ENCODE measurements around the gene LAMA3. TPM values are rescaled to one million over a fixed set of nuclear protein-coding genes. Genes with fewer than 3 reads are reported as not detected.

The LAMA3 gene
- total and polyA plus RNA-seq, 2 donors (not counting 1 experiment from before 2014, with no cell fraction given), result 0.75 to 13.2 TPM

- no peak for TF ChIP-seq EZH2 (IDR thresholded peaks at IDR 0.05; ENCODE audit: low read length, missing control alignments)
- TF ChIP-seq, protein P1, sequence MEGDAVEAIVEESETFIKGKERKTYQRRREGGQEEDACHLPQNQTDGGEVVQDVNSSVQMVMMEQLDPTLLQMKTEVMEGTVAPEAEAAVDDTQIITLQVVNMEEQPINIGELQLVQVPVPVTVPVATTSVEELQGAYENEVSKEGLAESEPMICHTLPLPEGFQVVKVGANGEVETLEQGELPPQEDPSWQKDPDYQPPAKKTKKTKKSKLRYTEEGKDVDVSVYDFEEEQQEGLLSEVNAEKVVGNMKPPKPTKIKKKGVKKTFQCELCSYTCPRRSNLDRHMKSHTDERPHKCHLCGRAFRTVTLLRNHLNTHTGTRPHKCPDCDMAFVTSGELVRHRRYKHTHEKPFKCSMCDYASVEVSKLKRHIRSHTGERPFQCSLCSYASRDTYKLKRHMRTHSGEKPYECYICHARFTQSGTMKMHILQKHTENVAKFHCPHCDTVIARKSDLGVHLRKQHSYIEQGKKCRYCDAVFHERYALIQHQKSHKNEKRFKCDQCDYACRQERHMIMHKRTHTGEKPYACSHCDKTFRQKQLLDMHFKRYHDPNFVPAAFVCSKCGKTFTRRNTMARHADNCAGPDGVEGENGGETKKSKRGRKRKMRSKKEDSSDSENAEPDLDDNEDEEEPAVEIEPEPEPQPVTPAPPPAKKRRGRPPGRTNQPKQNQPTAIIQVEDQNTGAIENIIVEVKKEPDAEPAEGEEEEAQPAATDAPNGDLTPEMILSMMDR (conservative IDR thresholded peaks at IDR 0.05 in 1 of 2, IDR thresholded peaks at IDR 0.05 in 1 of 2; ENCODE audit: low read depth in 1 of 2, low read length in 2 of 2), result no peak
- Histone ChIP-seq H3K79me2 (ENCODE audit: control insufficient read depth, insufficient read depth, low read length) (no peaks in the 10 kb centered on the region), H3K4me2 (ENCODE audit: extremely low read depth, insufficient read depth, low read length) (no peak overlapping the region), H3K9me3 (ENCODE audit: control insufficient read depth, insufficient read depth, low read depth, low read length) (no peaks in the 10 kb centered on the region), H3K4me1 (ENCODE audit: control insufficient read depth, extremely low read depth, insufficient read depth, low read length) (no peaks in the 10 kb centered on the region), H2AFZ (ENCODE audit: low read length) (no peak overlapping the region), H4K20me1 (ENCODE audit: control insufficient read depth, extremely low read depth, insufficient read depth, low read length) (no peaks in the 10 kb centered on the region), H3K27me3 (ENCODE audit: control insufficient read depth, insufficient read depth, low read length) (no peaks in the 10 kb centered on the region), H3K9ac (ENCODE audit: insufficient read depth, low read length) (no peak overlapping the region), H3K4me3 (replicated peaks in 1 of 4; ENCODE audit: control extremely low read depth in 1 of 4, insufficient read depth in 1 of 4, low read depth in 3 of 4, low read length in 4 of 4) (no peak overlapping the region), H3K36me3 (ENCODE audit: control insufficient read depth, insufficient read depth, low read length) (no peaks in the 10 kb centered on the region), H3K27ac (ENCODE audit: insufficient read depth, low read length) (no peak overlapping the region)
- no peak for DNase-seq (ENCODE audit: low read depth in 2 of 2)
Observed at GRCh38 chr18:23929362-23929930, 240.2 kb downstream of the LAMA3 start.

- Histone ChIP-seq H4K20me1 (ENCODE audit: control insufficient read depth, extremely low read depth, insufficient read depth, low read length) (no peaks in the 10 kb centered on the region), H3K27ac (ENCODE audit: insufficient read depth, low read length) (no peak overlapping the region), H3K4me2 (ENCODE audit: extremely low read depth, insufficient read depth, low read length) (no peak overlapping the region), H3K9ac (ENCODE audit: insufficient read depth, low read length) (no peak overlapping the region), H2AFZ (ENCODE audit: low read length) (no peak overlapping the region), H3K9me3 (ENCODE audit: control insufficient read depth, insufficient read depth, low read depth, low read length) (no peaks in the 10 kb centered on the region), H3K79me2 (ENCODE audit: control insufficient read depth, insufficient read depth, low read length) (no peaks in the 10 kb centered on the region), H3K27me3 (ENCODE audit: control insufficient read depth, insufficient read depth, low read length) (no peaks in the 10 kb centered on the region), H3K4me3 (replicated peaks in 1 of 4; ENCODE audit: control extremely low read depth in 1 of 4, insufficient read depth in 1 of 4, low read depth in 3 of 4, low read length in 4 of 4) (no peak overlapping the region), H3K4me1 (ENCODE audit: control insufficient read depth, extremely low read depth, insufficient read depth, low read length) (no peaks in the 10 kb centered on the region), H3K36me3 (ENCODE audit: control insufficient read depth, insufficient read depth, low read length) (no peaks in the 10 kb centered on the region)
- DNase-seq (ENCODE audit: low read depth in 2 of 2), result no peak
- TF ChIP-seq EZH2 (IDR thresholded peaks at IDR 0.05; ENCODE audit: low read length, missing control alignments), result no peak
- TF ChIP-seq, protein P1 (conservative IDR thresholded peaks at IDR 0.05 in 1 of 2, IDR thresholded peaks at IDR 0.05 in 1 of 2; ENCODE audit: low read depth in 1 of 2, low read length in 2 of 2), result no peak
Observed at GRCh38 chr18:23930002-23930401, 240.7 kb downstream of the LAMA3 start.

- no peak overlapping the region for H2AFZ ChIP-seq (ENCODE audit: low read length)
- H3K9ac ChIP-seq (ENCODE audit: insufficient read depth, low read length), result no peak overlapping the region
- H3K9me3 ChIP-seq (ENCODE audit: control insufficient read depth, insufficient read depth, low read depth, low read length), result no peaks in the 10 kb centered on the region
- no peak overlapping the region for H3K4me2 ChIP-seq (ENCODE audit: extremely low read depth, insufficient read depth, low read length)
- H3K4me3 ChIP-seq (replicated peaks in 1 of 4; ENCODE audit: control extremely low read depth in 1 of 4, insufficient read depth in 1 of 4, low read depth in 3 of 4, low read length in 4 of 4), result no peak overlapping the region
- no peak overlapping the region for H3K27ac ChIP-seq (ENCODE audit: insufficient read depth, low read length)
- H3K4me1 ChIP-seq (ENCODE audit: control insufficient read depth, extremely low read depth, insufficient read depth, low read length), result no peaks in the 10 kb centered on the region
- no peak for DNase-seq (ENCODE audit: low read depth in 2 of 2)
- H3K36me3 ChIP-seq (ENCODE audit: control insufficient read depth, insufficient read depth, low read length), result no peaks in the 10 kb centered on the region
- TF ChIP-seq, protein P1 (conservative IDR thresholded peaks at IDR 0.05 in 1 of 2, IDR thresholded peaks at IDR 0.05 in 1 of 2; ENCODE audit: low read depth in 1 of 2, low read length in 2 of 2), result no peak
- no peak for TF ChIP-seq EZH2 (IDR thresholded peaks at IDR 0.05; ENCODE audit: low read length, missing control alignments)
- H3K79me2 ChIP-seq (ENCODE audit: control insufficient read depth, insufficient read depth, low read length), result no peaks in the 10 kb centered on the region
- no peaks in the 10 kb centered on the region for H4K20me1 ChIP-seq (ENCODE audit: control insufficient read depth, extremely low read depth, insufficient read depth, low read length)
- no peaks in the 10 kb centered on the region for H3K27me3 ChIP-seq (ENCODE audit: control insufficient read depth, insufficient read depth, low read length)
Observed at GRCh38 chr18:23932385-23933067, 243.3 kb downstream of the LAMA3 start.
